Progenitor cell of endocrine pancreas (in vitro differentiated cells): Measurements from ENCODE around the gene TMEM163. TPM values are rescaled to one million over a fixed set of nuclear protein-coding genes. Genes with fewer than 3 reads are reported as not detected.

Source experiments
- DNase-seq: peaks from one replicate; pipeline ENCODE4 v3.0.0; 2021; ENCODE audit warnings: low spot score; ENCODE audit not compliant: unreplicated experiment
- H3K27ac Mint-ChIP-seq: 2 replicates; pipeline ENCODE4 v1.8.0; 2021; ENCODE audit warnings: mild to moderate bottlenecking, moderate library complexity, mixed read lengths
- H3K27me3 Mint-ChIP-seq: 2 replicates; pipeline ENCODE4 v1.8.0; 2021; ENCODE audit warnings: mixed read lengths
- H3K36me3 Mint-ChIP-seq: 2 replicates; pipeline ENCODE4 v1.8.0; 2022; ENCODE audit warnings: mixed read lengths; ENCODE audit not compliant: insufficient read depth
- H3K4me1 Mint-ChIP-seq: 2 replicates; pipeline ENCODE4 v1.8.0; 2021; ENCODE audit warnings: low read depth, mixed read lengths
- H3K4me3 Mint-ChIP-seq: 2 replicates; pipeline ENCODE4 v1.8.0; 2021; ENCODE audit warnings: low read depth, mild to moderate bottlenecking, moderate library complexity, mixed read lengths
- H3K9me3 Mint-ChIP-seq: 2 replicates; pipeline ENCODE4 v1.8.0; 2021; ENCODE audit warnings: low read depth, mixed read lengths
- total RNA-seq: library from RNA; stranded (reverse); gene quantifications from 2 replicates; pipeline ENCODE4 v1.2.1, GENCODE V29; 2021
- TF ChIP-seq, protein P1 (sequence below): fragments of 200-600 bp; sonication (generic); IDR thresholded peaks from one replicate; pipeline ENCODE4 v1.5.0; 2021; ENCODE audit warnings: antibody characterized with exemption, mild to moderate bottlenecking; ENCODE audit not compliant: unreplicated experiment

Gene TMEM163
- total RNA-seq, 1 donor from 2014 or later: 3.8 TPM

DNA sequence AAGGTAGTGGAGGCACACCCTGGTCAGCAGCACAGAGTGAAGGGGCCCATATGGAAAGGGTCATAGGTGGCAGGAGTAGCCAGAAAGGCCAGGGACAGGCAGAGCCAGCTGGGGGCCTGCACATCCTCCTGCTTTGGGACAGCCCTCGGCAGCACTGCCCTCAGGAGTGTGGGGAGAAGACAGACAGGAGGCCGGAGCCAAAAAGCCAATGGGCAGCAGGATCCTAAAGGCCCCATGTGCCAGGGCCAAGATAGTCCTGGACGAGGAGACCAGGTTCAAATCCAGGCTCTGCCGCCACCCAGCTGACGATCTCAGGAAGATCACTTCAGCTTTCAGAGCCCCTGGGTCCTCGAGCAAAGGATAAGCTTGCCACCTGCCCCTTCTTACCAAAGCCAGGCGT, 220.1 kb downstream of the TMEM163 start:
- no peak for DNase-seq
- Mint-ChIP-seq H3K27ac (no peak overlapping the region), H3K4me3 (no peak overlapping the region), H3K9me3 (no peaks in the 10 kb centered on the region), H3K4me1 (peaks cover 3% of the 10 kb centered on the region), H3K27me3 (peaks cover 3% of the 10 kb centered on the region), H3K36me3 (no peaks in the 10 kb centered on the region)
- TF ChIP-seq, protein P1, sequence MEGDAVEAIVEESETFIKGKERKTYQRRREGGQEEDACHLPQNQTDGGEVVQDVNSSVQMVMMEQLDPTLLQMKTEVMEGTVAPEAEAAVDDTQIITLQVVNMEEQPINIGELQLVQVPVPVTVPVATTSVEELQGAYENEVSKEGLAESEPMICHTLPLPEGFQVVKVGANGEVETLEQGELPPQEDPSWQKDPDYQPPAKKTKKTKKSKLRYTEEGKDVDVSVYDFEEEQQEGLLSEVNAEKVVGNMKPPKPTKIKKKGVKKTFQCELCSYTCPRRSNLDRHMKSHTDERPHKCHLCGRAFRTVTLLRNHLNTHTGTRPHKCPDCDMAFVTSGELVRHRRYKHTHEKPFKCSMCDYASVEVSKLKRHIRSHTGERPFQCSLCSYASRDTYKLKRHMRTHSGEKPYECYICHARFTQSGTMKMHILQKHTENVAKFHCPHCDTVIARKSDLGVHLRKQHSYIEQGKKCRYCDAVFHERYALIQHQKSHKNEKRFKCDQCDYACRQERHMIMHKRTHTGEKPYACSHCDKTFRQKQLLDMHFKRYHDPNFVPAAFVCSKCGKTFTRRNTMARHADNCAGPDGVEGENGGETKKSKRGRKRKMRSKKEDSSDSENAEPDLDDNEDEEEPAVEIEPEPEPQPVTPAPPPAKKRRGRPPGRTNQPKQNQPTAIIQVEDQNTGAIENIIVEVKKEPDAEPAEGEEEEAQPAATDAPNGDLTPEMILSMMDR: no peak

DNA sequence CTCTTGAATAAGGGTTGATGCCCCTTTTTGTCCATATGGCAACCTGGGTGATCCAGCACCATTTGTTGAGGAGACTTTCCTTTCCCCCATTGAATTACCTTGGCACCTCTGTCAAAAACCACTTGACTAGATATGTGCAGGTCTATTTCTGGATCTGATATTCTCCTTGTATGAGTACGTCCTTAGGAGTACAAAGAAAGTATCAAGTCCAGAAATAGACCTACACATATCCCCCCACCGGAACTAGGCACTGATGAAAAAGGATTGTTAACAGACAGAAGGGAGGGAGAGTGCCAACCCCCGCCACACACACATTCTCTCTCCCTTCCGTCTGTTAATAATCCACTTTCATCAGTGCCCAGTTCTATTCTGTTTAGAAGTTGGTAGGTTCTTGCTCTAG, 225.0 kb downstream of the TMEM163 start:
- TF ChIP-seq, protein P1: no peak
- Mint-ChIP-seq H3K9me3 (no peaks in the 10 kb centered on the region), H3K36me3 (no peaks in the 10 kb centered on the region), H3K27ac (no peak overlapping the region), H3K27me3 (peaks cover 10% of the 10 kb centered on the region), H3K4me3 (no peak overlapping the region), H3K4me1 (peaks cover 1% of the 10 kb centered on the region)
- no peak for DNase-seq

DNA sequence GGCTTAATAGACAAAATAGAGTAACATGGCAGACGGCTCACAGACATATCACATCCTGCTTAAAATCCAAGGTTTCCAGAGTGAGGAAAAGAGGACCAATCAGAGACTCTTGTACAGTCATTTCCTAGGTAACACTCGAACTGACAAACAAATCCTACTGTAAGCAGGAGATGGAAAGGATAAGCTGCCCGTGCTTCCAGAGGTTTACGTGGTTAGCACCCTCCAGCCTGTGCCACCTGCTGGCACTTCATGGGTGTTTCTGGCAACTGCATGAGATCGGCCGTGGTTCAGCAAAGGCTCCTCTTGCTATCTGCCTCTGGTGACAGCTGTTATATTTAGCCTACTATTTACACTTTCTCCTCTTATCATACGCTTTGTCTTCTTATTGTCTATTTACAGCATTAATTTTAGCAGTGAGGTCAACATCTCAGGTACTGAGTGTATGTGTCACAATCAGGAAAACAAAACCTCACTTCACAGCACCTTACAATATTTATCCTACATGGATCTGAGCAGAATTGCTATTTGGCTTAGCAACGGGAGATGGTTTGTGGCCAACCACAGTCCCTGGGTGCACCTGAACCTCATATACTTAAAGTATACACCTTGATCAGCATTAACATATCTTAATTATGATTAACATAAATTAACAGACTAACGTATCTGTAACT, 226.9 kb downstream of the TMEM163 start:
- Mint-ChIP-seq H3K4me1 (peaks cover 1% of the 10 kb centered on the region), H3K4me3 (no peak overlapping the region), H3K36me3 (no peaks in the 10 kb centered on the region), H3K27me3 (peaks cover 10% of the 10 kb centered on the region), H3K27ac (no peak overlapping the region), H3K9me3 (no peaks in the 10 kb centered on the region)
- TF ChIP-seq, protein P1: peak; percentile 25
- no peak for DNase-seq

DNA sequence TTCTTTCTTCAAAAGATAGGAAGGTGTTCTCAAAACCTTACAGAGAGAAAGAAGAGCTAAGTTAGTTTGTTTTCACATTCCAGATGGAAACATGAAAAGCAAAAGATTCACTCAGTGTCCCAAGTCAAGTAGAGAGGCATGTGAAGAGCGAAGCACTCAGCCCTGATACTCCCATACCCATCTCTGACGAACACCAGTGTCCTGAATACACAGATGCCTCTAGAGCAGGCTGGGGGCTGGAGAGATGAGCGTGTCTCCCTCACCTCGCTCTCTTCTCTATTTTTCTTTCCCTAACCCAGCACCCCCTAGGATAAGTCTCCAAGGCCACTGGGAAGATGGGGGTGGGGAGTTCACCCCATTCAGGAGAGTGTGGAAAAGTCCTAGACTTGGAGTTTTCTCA, 227.8 kb downstream of the TMEM163 start:
- H3K4me1 Mint-ChIP-seq: peaks cover 1% of the 10 kb centered on the region
- DNase-seq: no peak
- H3K4me3 Mint-ChIP-seq: no peak overlapping the region
- peaks cover 10% of the 10 kb centered on the region for H3K27me3 Mint-ChIP-seq
- H3K9me3 Mint-ChIP-seq: no peaks in the 10 kb centered on the region
- TF ChIP-seq, protein P1: no peak
- H3K36me3 Mint-ChIP-seq: no peaks in the 10 kb centered on the region
- no peak overlapping the region for H3K27ac Mint-ChIP-seq

DNA sequence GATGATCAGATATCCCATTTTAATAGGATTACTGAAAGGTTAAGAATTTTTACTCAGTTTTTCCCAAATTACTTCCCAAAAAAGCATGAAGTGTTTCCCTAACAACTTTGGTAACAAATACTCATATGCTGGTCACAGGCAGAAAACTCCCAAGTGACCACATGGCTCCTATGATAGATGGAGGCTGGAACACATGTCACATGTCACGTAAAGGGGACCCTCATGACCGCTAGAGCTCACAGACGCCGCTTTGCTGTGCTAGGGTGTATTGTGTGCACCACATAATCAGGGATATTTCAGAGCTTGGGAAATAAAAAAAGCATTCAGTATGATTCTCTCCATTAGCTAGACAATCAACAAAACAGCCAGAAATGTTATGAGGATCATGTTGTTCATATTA, 228.2 kb downstream of the TMEM163 start:
- no peak overlapping the region for H3K4me3 Mint-ChIP-seq
- no peak for DNase-seq
- peaks cover 1% of the 10 kb centered on the region for H3K4me1 Mint-ChIP-seq
- no peak overlapping the region for H3K27ac Mint-ChIP-seq
- H3K36me3 Mint-ChIP-seq: no peaks in the 10 kb centered on the region
- TF ChIP-seq, protein P1: no peak
- H3K27me3 Mint-ChIP-seq: peaks cover 10% of the 10 kb centered on the region
- no peaks in the 10 kb centered on the region for H3K9me3 Mint-ChIP-seq
